Hematopoietic multipotent progenitor cell treated with erythropoietin and hydrocortisone succinate and interleukin-3 and kit ligand, for 8 days (in vitro differentiated cells): Measurements from ENCODE around the gene IDUA.
"Not testable (repeated sequence)": the region's sequence is repeated elsewhere in the genome, so short reads cannot be mapped to it uniquely, and the experiment has no call there.

Source experiments
- DNase-seq: peaks from one replicate; pipeline ENCODE4 v3.0.0-alpha.2; 2015

Gene IDUA

DNA sequence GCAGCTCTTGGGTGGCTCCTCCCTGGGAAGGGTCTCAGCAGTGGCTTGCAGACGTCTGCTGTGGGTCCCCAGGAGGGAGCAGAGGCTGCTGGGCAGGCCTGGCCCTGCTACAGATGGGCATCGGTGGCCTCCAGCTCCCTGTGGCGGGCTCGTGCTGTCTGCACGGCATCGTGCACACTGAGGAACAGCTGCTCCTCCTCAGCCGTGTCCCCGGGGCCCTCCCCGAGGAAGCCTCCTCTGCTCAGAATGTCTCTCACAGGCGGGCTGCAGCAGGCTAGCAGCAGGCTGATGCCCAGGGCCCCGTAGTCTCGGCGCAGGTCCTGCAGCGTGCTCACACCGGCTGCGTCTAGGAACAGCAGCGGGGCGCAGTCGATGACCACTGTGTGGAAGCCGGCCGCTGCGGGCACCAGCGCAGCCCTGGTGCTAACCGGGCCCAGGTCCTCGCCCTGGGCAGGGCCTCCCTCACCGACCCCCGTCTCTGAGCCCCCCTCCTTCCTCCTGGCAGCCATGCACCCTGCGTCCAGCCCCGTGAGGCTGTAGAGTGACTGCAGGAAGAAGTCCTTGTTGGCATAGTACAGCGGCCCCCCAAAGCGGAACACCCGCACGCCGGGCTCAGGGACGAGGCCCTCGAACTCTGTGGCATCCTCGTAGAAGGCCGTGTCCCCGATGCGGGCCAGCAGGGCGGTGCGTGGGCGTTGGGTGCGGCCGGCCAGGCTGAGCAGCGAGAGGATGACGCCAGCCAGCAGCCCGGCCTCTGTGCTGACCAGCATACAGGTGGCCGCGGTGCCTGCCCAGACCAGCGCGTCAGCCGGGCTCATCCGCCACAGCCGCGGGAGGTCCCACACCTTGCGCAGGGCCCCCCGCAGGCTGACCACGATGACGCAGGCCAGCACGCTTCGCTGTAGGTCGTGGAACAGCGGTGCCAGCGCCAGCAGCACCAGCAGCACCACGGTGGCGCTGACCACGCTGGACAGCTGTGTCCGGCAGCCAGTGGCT, 2.2 kb downstream of the IDUA start:
- no peak for DNase-seq

DNA sequence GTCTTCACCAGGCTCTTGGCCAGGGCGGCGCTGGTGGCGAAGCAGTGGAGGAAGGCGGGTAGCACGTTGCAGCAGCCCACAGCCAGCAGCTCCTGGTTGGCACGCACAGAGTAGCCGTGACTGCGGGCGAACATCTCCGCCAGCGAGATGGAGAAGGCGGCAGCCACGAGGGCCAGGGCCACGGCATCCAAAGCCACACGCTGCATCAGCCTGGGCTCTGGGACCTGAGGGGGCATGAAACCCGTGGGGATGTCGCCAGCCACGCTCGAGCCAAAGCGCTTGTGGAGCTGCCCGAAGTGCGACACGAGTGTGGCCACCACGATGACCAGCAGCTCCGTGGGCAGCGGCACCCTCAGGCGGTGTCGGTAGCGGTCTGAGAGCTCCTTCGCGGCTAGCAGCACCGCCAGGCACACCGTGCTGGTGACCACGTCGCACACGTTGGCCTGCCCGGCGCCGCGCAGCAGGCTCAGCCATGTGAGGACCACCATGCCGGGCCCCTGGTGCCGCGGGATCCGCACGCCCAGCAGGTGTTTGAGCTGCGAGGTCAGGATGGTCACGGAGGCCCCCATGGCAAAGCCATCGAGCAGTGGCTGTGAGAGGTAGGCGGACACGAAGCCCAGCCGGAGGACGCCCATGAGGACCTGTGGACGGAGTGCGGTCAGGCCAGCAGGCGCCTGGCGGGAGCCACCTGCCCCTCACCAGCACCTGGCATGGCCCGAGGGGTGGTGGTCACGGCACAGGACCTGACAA, 3.1 kb downstream of the IDUA start:
- no peak for DNase-seq

DNA sequence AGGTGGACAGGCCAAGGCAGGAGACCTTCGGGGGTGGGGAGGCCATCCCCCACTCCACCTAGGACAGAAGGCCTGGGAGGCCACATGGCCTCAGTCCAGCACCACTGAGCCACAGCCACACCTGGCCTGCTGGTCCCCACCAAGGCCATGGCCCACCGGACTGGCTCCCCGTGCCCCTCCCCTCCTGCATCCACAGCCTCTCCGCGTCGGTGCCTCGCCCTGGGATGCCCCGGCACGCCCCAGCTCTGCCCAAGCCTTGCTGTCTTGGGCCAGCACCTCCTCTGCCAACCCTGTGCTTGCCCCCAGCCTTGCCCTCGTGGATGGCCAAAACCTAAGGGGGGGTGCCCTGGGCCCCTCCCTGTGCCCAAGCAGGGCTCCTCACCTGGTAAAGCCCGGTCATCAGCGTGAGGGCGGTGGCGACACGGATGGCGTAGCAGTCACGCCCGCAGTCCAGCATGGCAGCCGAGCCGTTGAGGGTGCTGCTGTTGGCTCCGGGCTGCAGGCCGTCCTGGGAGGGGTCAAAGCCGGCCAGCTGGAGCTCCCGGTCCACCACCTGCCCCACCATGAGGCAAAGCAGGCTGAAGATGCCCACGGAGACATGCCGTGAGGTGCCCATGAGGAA, 4.0 kb downstream of the IDUA start:
- no peak for DNase-seq

DNA sequence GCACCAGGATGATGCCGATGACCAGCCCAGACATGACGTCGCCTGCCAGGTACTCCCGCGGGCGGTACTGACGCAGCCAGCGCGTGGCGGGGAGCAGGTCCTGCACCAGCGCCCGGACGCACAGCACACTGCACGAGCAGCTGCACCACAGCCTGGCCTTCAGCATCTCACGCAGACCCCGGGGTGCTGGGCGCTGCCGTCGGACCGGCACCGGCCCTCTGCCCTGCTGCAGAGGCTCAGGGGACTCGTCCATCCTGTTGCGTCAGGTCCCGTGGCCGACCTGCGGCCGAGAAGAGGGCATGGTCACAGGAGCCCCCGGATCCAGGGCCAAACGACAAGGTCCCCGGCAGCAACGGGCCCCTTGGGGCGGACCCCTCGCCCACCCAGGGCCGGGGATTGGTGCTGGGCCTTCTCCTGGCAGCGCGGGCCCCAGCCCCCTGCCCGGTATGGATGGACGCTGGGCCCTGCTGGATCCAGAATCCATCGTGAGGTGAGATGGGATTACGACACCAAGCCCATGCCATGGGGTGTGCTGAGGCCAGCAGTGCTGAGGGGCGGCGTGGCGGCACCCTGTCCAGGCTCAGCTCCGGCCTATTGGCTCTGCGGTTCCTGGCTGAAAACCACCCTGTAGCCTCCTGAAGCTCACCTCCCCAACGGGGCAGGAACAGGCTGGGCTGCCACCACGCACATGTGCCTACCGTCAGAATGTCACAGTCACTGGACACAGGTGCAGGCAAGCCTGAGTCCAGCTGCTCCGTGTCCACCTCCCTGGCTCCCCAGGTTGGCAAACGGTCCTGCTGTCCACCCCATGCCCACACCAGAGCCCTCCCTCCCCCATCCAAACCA, 4.8 kb downstream of the IDUA start:
- no peak for DNase-seq

DNA sequence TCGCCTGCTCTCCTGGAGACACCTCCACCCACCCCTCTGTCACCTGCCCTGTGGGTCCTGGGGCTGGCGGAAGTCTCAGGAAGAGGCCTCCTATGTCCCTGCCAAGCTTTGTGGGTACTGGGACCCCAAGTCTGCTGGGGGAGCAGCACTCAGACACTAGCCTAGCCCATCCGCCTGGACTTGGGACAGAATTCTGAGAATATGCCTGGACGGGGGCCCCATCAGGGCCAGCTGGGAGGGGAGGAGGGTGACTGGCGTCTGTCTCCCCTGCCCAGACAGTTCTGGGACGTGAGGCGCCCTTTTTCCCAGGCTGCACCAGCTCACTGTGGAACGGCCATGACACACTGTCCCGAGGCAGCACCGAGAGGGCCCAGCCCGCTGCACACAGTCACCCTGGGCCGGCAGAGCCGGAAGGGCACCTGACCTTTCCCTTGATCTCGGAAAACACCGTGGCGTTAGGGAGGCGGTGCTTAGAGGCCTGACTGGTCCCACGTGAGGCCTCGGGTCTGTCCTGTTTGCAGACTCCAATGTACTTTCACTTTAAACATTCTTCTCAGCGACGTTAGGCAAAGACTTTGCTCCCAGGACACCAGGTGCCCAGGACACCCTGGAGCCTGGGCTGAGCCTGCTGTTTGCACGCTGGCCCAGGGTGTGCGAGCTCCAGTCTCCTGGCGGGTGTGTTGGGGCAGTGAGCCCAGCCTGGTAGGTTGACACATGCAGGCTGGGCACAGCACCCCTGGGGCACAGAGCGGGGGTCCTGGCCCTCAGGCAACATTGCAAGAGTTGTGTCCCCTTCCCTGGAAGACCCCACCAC, 5.7 kb downstream of the IDUA start:
- no peak for DNase-seq

DNA sequence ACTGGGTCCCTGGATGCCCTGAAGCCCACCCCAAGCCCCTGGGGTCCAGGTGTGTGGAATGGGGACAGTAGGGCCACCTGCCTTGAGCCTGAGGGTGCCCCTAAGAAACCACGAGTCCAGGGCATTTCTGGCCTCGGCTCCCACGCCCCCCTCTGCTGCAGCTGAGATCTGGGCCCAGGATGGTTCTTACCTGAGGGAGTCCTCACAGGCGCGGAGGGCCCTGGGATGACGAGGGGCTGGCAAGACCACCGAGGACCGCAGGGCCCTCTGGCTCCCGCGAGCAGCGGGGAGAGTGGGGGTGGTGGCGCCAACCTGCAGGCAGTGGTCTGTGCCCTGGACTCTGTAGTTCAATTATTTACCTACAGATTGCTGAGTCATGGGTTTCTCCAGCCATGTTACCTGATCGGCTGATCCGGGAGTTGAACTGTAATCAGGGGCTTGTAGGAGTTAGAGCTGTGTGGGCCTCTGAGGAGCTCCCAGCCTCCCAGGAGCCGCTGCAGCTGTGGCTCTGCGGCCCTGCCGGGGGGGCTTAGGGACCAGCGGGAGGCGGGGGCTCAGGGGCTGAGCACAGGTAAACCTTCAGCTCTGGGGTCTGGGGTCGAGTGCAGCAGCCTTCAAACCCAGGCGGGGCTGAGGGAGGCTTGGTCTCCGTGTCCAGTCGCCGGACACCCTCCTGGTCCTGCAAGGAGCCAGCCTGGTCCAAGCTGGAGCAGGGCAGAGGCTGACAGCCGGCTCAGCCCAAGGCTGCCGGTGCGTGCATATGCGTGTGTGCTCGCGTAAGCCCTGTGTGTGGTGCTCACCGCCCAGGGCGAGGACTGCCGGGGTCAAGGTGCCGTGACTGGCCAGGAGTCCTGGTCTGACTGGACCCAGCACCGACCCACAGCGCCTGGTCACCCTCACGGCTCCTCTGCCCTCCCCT, 6.5 kb downstream of the IDUA start, which contains the start of gene SLC26A1:
Gene SLC26A1 (minus strand): TSS at position 294 of the 919 bp plus-strand sequence. CDS start 1,701 bp downstream, outside the sequence.
- no peak for DNase-seq

DNA sequence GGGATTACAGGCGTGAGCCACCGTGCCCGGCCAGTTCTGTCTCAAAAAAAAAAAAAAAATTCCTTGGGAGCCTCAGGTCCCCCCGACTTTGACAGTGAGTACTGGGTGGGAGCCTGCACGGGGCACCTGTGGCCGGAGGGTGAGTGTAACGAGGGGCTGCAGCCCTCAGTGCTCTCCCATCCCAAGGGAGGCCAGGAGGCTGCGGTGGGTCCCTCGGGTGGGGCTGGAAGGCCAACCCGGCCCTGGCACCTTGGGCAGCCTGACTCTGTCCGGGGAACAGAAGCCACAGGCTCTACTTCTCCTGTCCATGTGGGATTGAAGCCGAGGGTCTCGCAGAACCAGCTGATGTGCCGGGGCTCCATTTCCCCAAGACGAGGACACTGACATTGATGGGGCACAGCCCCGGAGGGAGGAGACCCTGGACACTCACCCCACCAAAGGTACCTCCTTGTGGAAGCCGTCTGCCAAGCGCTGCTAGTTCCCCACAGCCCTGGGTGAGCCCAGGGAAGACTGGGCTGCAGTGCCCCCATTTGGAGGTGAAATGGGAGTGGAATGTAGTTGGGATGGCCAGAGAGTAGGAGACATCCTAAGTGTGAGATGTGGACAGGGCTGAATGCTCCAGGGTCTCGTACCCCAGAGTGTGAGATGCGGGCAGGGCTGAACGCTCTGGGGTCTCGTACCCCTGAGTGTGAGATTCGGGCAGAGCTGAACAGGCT, 8.6 kb downstream of the IDUA start:
- DNase-seq: peak; percentile 41

DNA sequence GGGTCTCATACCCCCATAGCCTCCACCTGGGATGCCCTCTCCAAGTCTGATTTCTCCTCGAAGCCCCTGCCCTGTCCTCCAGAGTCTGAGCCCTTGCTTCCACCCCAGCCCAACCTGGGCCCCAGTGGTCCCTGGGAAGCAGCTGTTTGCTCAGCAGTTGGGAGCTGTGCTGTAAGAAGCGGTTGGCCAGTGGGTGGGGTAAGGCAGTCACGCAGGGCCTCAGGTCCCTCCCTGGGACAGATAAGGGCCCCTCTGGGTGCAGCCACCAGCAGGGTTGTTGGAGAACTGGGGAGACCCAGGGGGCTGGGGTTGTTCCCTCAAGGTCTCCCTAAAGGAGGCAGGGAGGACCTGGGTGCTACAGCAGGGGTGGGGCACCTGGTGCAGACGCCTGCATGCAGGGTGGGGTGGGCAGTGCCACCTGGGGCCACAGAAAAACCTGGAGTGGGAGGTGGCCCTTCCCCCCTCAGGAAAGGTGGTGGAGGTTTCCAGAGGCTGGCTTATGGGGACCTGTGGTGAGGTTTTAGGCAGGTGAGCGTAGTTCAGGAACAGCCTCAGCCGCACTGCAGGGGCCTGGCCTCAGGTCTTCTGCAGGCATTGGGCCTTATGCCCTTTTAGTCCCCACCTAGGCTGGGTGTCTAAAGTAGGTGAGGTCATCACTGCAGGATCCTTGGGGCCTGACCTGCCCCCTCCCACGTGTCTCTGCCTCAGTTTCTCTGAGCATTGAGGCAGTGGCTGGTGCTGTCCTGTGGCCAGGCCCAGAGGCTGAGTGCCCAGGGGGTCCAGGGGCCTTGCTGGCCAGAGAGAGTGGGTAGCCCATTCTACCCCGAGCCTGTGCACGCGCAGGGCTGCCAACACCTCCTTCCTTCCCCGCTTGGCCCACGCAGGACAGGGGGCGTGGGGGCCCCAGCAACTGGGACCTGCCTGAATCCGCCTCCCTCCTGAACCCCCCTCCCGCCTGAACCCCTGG, 9.5 kb downstream of the IDUA start:
- peak; percentile 94 for DNase-seq

DNA sequence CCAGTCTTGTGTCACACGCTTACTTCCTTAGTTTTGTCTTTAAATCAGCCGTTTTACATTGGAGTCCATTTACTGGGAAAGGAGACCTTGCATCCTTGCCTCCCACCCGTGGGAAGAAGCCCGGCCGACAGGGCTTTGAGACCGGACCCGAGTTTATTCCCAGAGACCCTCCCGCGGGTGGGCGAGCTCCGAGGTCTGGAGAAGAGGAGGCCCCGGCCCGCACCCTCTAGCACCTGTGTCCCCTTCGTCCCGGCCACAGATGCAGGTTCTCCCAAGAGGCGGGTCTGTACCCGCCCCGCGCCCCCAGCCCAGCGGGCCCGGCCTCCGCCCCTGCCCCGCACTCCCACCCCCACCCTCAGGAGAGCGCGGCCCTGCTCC, 10.1 kb downstream of the IDUA start:
- DNase-seq: no peak

DNA sequence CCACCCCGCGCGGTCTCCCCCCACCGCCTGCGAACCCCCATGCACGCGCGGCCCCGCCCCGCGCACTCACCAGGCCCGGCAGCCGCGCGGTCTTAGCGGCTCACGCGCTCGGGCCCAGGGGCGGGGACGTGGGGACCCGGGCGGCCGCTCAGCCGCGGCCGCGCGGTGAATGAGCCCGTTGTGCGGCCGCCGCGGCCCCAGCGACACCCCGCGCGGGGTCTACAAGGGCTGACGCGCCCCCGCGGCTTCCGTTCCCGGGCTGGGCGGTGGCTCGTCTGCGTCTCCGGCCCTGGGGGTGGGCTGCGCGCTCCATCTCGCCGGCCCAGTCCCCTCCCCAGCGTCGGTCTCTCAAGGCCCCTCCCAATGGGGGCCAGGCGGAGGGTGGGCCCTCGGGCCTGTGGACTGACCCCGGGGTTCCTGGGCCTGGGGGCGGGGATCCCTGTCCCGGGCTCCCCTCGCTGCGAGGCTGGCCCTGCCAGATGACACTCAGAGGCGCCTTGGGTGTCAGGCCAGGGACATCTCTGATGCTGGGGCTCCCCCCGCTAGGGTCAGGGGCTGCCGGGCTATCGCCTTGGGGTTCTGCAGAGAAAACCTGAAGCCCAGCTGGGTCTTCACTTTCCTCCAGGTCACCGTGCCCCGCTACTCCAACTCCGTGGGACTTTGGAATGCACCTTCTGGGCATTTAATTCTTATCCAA, 10.7 kb downstream of the IDUA start:
- DNase-seq: peak; percentile 63

DNA sequence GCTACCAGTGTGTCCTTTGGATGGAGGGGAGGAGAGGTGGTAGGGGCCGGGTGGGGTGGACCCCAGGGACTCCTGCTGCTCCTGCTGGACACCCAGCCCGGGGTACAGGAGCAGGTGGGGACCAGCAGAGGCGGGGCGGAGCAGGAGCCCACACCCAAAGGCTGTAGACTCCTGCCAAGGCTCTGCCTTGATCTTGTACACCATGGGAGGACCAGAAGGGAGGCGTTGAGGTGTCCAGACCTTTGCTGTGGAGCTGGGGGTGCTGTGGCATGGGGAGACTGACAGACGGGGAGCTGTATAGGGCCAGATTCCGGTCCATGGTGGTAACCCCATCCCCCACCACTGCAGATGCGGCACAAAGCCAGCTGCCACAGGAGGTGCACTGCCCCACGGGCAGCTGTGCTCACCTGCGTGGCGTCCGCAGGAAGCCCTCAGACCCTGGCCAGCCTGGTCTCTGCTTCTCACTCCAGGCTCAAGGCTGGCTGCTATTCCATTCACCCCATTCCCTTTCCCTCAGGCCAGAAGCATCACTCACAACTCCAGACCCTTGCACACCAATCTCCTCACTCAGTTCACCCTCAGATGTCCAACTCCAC, 11.3 kb downstream of the IDUA start:
- DNase-seq: peak; percentile 35

DNA sequence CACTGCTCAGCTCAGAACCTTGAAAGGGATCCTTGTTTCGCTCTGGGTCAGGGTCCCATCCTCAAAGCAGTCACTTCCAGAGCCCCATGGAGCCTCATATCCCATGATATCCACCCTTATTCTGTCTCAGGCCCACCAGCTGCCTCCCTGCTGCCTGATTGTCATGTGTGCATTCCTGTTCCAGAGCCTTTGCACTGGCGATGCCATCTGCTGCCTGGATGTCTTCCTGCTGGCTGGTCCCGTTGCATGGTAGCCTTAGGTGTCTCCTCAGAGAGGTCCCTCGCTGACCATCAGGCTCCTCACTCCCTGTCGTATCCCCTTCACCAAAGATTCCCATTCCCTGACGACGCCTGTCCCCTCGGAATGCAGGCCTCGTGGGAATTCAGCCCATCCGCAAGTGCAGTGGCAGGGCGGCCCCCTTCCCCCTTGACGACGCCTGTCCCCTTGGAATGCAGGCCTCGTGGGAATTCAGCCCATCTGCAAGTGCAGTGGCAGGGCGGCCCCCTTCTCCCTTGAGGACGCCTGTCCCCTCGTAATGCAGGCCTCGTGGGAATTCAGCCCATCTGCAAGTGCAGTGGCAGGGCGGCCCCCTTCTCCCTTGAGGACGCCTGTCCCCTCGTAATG, 12.5 kb downstream of the IDUA start:
- DNase-seq: not testable (repeated sequence)

DNA sequence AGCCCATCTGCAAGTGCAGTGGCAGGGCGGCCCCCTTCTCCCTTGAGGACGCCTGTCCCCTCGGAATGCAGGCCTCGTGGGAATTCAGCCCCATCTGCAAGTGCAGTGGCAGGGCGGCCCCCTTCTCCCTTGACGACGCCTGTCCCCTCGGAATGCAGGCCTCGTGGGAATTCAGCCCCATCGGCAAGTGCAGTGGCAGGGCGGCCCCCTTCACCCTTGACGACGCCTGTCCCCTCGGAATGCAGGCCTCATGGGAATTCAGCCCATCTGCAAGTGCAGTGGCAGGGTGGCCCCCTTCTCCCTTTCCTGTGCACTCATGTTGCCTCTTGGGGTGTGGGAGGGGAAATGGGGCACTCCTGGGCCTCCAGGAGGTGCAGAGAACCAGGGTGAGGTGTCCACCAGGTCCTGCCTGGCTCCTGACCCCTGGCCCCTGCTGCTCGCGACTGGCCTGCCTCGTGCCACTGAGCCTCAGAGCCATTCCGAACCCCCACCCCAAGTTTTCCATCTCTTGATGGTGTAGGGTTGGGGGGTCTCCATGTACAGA, 13.1 kb downstream of the IDUA start:
- no peak for DNase-seq

DNA sequence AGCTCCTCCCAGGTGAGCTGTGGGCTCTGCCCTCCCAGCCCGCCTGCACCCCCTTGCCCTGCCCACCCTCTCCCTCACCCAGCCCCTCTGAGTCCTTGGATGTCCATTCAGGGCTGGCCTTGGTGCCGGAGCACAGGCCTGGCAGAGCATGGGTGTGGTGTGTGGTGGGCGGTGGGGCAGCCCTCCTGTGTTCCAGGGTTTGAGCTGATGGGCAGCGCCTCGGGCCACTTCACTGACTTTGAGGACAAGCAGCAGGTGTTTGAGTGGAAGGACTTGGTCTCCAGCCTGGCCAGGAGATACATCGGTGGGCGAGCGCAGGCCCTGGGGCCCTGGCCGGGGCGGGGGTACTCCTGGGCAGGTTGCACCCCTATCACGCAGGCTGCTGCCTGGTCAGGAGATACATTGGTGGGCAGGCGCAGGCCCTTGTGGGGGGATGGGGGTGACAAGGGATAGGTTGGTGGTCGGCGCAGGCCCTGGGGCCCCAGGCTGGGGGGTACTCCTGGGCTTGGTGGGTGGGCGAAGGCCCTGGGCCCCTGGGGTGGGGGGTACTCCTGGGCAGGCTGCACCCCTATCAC, 13.9 kb downstream of the IDUA start:
- DNase-seq: no peak

DNA sequence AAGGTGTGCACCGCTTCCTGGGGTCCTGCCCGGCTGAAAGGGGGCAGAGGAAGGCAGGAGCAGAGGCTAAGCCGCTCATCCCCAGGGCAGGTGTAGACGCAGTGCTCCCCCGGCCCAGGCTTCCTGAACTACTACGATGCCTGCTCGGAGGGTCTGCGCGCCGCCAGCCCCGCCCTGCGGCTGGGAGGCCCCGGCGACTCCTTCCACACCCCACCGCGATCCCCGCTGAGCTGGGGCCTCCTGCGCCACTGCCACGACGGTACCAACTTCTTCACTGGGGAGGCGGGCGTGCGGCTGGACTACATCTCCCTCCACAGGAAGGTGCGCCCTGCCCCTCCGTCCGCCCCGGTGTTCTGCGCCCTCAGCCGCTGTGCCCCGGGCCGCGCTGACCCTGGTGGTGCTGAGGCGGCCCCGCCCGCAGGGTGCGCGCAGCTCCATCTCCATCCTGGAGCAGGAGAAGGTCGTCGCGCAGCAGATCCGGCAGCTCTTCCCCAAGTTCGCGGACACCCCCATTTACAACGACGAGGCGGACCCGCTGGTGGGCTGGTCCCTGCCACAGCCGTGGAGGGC, 14.8 kb downstream of the IDUA start:
- DNase-seq: no peak

DNA sequence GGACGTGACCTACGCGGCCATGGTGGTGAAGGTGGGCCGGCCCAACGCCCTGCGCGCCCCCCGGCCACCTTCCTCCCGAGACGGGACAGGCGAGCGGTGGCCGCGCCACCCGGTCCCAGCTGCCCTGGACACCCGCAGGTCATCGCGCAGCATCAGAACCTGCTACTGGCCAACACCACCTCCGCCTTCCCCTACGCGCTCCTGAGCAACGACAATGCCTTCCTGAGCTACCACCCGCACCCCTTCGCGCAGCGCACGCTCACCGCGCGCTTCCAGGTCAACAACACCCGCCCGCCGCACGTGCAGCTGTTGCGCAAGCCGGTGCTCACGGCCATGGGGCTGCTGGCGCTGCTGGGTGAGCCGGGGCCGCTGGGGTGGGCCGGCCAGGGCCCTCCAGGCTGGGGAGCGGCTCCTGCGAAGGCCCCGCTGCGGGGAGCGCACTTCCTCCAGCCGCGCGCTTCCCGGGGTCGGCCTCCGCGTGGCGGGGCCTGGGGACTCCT, 15.3 kb downstream of the IDUA start:
- no peak for DNase-seq
